Measurements from ENCODE around the gene VWA5B1. TPM values are rescaled to one million over a fixed set of nuclear protein-coding genes. Genes with fewer than 3 reads are reported as not detected.
A peak's percentile ranks its signal among the peaks of the same experiment; 100 is the strongest.

VWA5B1 gene
- total RNA-seq, 2 donors from 2014 or later, result 0.22 to 0.43 TPM

GRCh38 chr1:20343149-20343937, 52.7 kb downstream of the VWA5B1 start:
- Histone ChIP-seq H3K4me3 (peak overlapping the region; percentile 17 to 46), H3K27ac (no peak overlapping the region), H3K27me3 (no peaks in the 10 kb centered on the region), H3K4me1 (peaks cover 0 to 15% of the 10 kb centered on the region in 2 donors), H3K36me3 (no peaks in the 10 kb centered on the region), H3K9me3 (peaks cover 0 to 6% of the 10 kb centered on the region in 2 donors)
- TF ChIP-seq CTCF (IDR thresholded peaks at IDR 0.05), result no peak
- DNase-seq (ENCODE audit: low spot score), result no peak

- Histone ChIP-seq H3K27ac (no peak overlapping the region), H3K4me1 (peaks cover 0 to 15% of the 10 kb centered on the region in 2 donors), H3K9me3 (peaks cover 0 to 6% of the 10 kb centered on the region in 2 donors), H3K27me3 (no peaks in the 10 kb centered on the region), H3K4me3 (peak overlapping the region in 1 of 2 donors; percentile 46), H3K36me3 (no peaks in the 10 kb centered on the region)
- no peak for DNase-seq (ENCODE audit: low spot score)
- no peak for TF ChIP-seq CTCF (IDR thresholded peaks at IDR 0.05)
Observed at GRCh38 chr1:20343938-20344302, 53.2 kb downstream of the VWA5B1 start.

GRCh38 chr1:20344738-20345137, 54.1 kb downstream of the VWA5B1 start:
- Histone ChIP-seq H3K27ac (no peak overlapping the region), H3K4me3 (no peak overlapping the region), H3K4me1 (peaks cover 0 to 15% of the 10 kb centered on the region in 2 donors), H3K27me3 (no peaks in the 10 kb centered on the region), H3K36me3 (no peaks in the 10 kb centered on the region), H3K9me3 (peaks cover 0 to 6% of the 10 kb centered on the region in 2 donors)
- TF ChIP-seq CTCF (IDR thresholded peaks at IDR 0.05), result no peak
- DNase-seq (ENCODE audit: low spot score), result no peak

GRCh38 chr1:20345419-20345818, 54.7 kb downstream of the VWA5B1 start:
- H3K27me3 ChIP-seq, result no peaks in the 10 kb centered on the region
- H3K27ac ChIP-seq, result no peak overlapping the region
- no peak for TF ChIP-seq CTCF (IDR thresholded peaks at IDR 0.05)
- H3K9me3 ChIP-seq, result peaks cover 0 to 6% of the 10 kb centered on the region in 2 donors
- peaks cover 0 to 15% of the 10 kb centered on the region in 2 donors for H3K4me1 ChIP-seq
- H3K36me3 ChIP-seq, result no peaks in the 10 kb centered on the region
- H3K4me3 ChIP-seq, result no peak overlapping the region
- DNase-seq (ENCODE audit: low spot score), result no peak

GRCh38 chr1:20346433-20346832, 55.8 kb downstream of the VWA5B1 start:
- no peak for DNase-seq (ENCODE audit: low spot score)
- no peak overlapping the region for H3K4me3 ChIP-seq
- no peak overlapping the region for H3K27ac ChIP-seq
- H3K4me1 ChIP-seq, result peaks cover 0 to 15% of the 10 kb centered on the region in 2 donors
- H3K27me3 ChIP-seq, result no peaks in the 10 kb centered on the region
- no peak for TF ChIP-seq CTCF (IDR thresholded peaks at IDR 0.05)
- H3K9me3 ChIP-seq, result peaks cover 0 to 6% of the 10 kb centered on the region in 2 donors
- no peaks in the 10 kb centered on the region for H3K36me3 ChIP-seq
